SK-N-SH treated with all-trans-retinoic acid at 6 μM for 48 hours (cell line): ENCODE results near the gene SSR4.

Experiments used
- GLIS3 ChIP-seq: fragments of 250-450 bp; sonication (Bioruptor Pico); IDR thresholded peaks from 2 replicates; pipeline ENCODE4 v1.5.0; 2020; ENCODE audit warnings: mild to moderate bottlenecking, moderate library complexity
- PATZ1 ChIP-seq: fragments of 250-450 bp; sonication (Bioruptor Pico); IDR thresholded peaks from 2 replicates; pipeline ENCODE4 v1.8.0; 2020; ENCODE audit warnings: mild to moderate bottlenecking, moderate library complexity, borderline replicate concordance
- ZC3H10 ChIP-seq: fragments of 250-450 bp; sonication (Bioruptor Pico); IDR thresholded peaks from 2 replicates; pipeline ENCODE4 v1.5.1; 2021; ENCODE audit warnings: mild to moderate bottlenecking, moderate library complexity
- ZFP30 ChIP-seq: fragments of 450-650 bp; formaldehyde crosslinking; IDR thresholded peaks from 2 replicates; pipeline ENCODE4 v1.5.0; 2022; ENCODE audit warnings: mild to moderate bottlenecking, moderate library complexity

- TF ChIP-seq ZFP30 (CRISPR knock-in tag) (no peak), GLIS3 (no peak), PATZ1 (peak; percentile 26; the same call in 1 of the 2 replicates), ZC3H10 (CRISPR knock-in tag) (no peak)
Measured at GRCh38 chrX:153794018-153794896, at the start of gene SSR4, which contains the start of gene IDH3G.
